Stomach smooth muscle (tissue), 2 donors: ENCODE measurements around the gene CADM2.

Experiments
- H3K27ac ChIP-seq: one replicate; pipeline ENCODE4 v1.7.0; 2013; ENCODE audit warnings: mild to moderate bottlenecking, low read length, inconsistent platforms
- H3K27me3 ChIP-seq, 2 donors: one replicate each; pipeline ENCODE4 v1.7.0; 2013; ENCODE audit warnings: low read length in 2 of 2; ENCODE audit not compliant: insufficient read depth in 2 of 2, control insufficient read depth in 1 of 2
- H3K36me3 ChIP-seq, 2 donors: one replicate each; pipeline ENCODE4 v1.7.0; 2013; ENCODE audit warnings: low read length in 2 of 2; ENCODE audit not compliant: control insufficient read depth in 2 of 2, insufficient read depth in 2 of 2
- H3K4me1 ChIP-seq: one replicate; pipeline ENCODE4 v1.7.0; 2013; ENCODE audit warnings: low read length; ENCODE audit not compliant: control insufficient read depth, insufficient read depth
- H3K4me3 ChIP-seq, 2 donors: one replicate each; pipeline ENCODE4 v1.7.0; 2013; ENCODE audit warnings: low read length in 2 of 2
- H3K9ac ChIP-seq, 2 donors: one replicate each; pipeline ENCODE4 v1.7.0; 2013; ENCODE audit warnings: low read length in 2 of 2, mild to moderate bottlenecking in 1 of 2
- H3K9me3 ChIP-seq, 2 donors: one replicate each; pipeline ENCODE4 v1.7.0; 2013; ENCODE audit warnings: low read length in 2 of 2; ENCODE audit not compliant: control insufficient read depth in 2 of 2
- donor health status: healthy.
- donor health status: Pancreatic carcinoma.

Gene CADM2

DNA sequence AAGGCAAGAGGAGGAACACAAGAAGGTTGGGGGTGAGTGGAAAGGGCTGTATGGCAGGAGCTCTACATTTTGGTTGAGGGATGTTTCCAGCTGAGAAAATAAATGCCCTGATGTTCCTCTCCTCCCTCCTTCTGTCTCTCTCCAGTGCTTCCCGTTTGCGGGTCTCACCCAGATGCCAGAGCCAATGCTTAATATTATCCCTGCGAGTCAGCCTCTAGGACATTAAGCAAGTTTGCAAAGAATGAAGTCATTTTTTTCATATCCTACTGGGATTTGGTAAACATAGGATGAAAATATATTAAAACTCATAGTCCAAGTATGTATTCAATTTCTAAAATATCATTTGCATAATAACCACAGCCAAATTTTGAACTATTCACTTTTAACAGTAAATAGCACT lies 295.9 kb downstream of the CADM2 start:
- Histone ChIP-seq H3K36me3 (no peaks in the 10 kb centered on the region), H3K4me3 (no peak overlapping the region), H3K4me1 (no peaks in the 10 kb centered on the region), H3K9ac (no peak overlapping the region), H3K9me3 (no peaks in the 10 kb centered on the region), H3K27ac (no peak overlapping the region), H3K27me3 (no peaks in the 10 kb centered on the region)

DNA sequence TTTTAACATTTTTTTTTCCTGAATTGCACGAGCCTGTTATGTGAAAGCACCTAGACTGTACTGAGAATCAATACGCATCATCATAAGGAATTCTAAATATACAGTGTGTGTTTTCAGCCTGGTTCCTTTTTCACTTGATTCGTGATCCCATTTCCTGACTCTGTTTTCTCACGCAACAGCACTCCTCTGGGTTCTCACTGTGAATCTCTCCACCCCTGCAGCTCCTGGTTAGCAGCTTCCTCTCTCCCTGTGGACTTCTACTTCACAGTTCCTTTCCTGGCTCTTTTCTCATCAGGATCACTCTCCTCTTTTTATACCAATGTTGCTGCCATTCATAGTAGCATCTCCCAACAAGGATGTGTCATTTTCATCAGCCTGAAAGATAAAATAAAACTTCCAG lies 297.2 kb downstream of the CADM2 start:
- Histone ChIP-seq H3K27ac (no peak overlapping the region), H3K4me1 (no peaks in the 10 kb centered on the region), H3K4me3 (no peak overlapping the region), H3K9ac (no peak overlapping the region), H3K36me3 (no peaks in the 10 kb centered on the region), H3K27me3 (no peaks in the 10 kb centered on the region), H3K9me3 (no peaks in the 10 kb centered on the region)

DNA sequence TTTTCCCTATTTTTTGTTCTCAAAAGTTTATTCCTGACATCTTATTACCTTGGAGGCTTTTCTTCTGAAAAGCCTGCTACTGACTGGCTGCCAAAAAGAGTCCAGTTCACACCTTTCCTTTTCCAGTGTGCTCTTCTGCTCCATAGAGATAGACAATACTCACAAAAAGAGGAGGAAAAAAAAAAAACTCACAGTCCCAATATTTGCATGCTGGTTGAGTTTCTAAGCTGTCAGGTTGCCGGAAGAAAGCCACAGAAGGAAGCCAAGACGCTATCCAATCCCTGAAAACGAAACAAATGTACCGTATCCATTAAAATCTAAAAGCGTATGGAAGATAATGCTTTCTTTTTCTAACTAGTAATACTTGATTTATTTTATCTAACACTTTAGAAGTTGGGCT lies 299.5 kb downstream of the CADM2 start:
- no peak overlapping the region for H3K27ac ChIP-seq
- no peaks in the 10 kb centered on the region for H3K36me3 ChIP-seq
- no peaks in the 10 kb centered on the region for H3K9me3 ChIP-seq
- H3K4me1 ChIP-seq: no peaks in the 10 kb centered on the region
- H3K9ac ChIP-seq: no peak overlapping the region
- H3K27me3 ChIP-seq: no peaks in the 10 kb centered on the region
- no peak overlapping the region for H3K4me3 ChIP-seq

DNA sequence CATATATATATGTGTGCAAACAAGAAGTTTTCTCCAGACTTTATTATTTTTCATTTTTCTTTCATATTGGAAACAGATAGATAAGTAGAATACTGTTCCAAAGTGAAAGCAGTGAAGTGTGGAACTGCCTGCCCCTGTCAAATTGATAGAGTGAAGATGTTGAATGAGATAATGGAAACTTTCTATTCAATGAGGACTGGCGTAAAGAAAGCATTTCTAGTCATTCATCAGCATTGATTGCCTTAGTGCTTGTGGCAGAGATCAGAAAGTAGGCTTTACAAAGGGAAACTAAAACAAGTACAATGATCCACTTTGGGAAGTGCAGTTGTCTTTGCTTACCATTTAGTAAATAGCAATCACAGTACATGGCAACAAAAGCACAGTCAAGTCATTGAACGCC lies 300.0 kb downstream of the CADM2 start:
- no peak overlapping the region for H3K27ac ChIP-seq
- H3K36me3 ChIP-seq: no peaks in the 10 kb centered on the region
- no peak overlapping the region for H3K9ac ChIP-seq

DNA sequence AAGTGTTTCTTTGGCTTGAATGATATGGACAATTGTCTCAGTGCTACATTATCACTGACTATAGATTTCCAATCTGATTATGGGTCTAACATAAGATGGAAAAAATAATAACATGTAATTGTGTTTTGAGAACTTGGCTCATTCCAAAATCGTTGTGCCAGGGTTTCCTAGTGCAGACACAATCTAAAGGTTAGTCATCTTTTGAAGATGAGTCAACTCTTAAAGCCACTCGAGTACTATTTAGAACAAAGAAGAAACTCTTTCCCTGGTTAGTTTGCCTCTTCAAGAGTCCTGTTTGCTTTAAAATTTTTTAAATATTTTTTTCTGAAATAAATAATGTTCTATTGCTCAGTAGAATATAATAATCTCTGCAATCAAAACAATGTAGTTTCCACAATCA lies 301.0 kb downstream of the CADM2 start:
- Histone ChIP-seq H3K9ac (no peak overlapping the region), H3K4me3 (no peak overlapping the region), H3K9me3 (no peaks in the 10 kb centered on the region), H3K4me1 (no peaks in the 10 kb centered on the region), H3K27ac (no peak overlapping the region), H3K27me3 (no peaks in the 10 kb centered on the region), H3K36me3 (no peaks in the 10 kb centered on the region)

More for the DNA sequence above, 300.0 kb downstream of the CADM2 start:
- Histone ChIP-seq H3K4me1 (no peaks in the 10 kb centered on the region), H3K27me3 (no peaks in the 10 kb centered on the region), H3K4me3 (no peak overlapping the region), H3K9me3 (no peaks in the 10 kb centered on the region)

DNA sequence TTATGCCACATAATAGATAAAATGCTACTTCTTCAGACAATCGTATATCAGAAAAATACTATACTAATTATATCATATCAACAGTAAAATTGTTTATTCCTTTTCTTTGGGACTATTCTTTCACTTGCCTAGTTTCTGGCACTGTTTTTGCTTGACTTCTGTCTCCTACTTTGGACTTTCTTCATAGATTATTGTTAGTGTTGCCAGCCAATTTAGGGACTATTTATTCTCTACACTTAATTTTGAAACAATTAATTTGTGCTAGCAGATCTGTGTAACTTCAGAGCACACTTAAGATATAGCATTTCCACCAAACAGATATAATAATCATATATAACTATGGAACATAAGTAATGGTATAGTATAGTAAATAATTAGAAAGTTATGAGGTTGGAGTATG lies 305.6 kb downstream of the CADM2 start:
- H3K9me3 ChIP-seq: no peaks in the 10 kb centered on the region
- no peak overlapping the region for H3K9ac ChIP-seq
- H3K27me3 ChIP-seq: no peaks in the 10 kb centered on the region
- H3K4me3 ChIP-seq: no peak overlapping the region
- no peak overlapping the region for H3K27ac ChIP-seq
- no peaks in the 10 kb centered on the region for H3K4me1 ChIP-seq
- no peaks in the 10 kb centered on the region for H3K36me3 ChIP-seq

DNA sequence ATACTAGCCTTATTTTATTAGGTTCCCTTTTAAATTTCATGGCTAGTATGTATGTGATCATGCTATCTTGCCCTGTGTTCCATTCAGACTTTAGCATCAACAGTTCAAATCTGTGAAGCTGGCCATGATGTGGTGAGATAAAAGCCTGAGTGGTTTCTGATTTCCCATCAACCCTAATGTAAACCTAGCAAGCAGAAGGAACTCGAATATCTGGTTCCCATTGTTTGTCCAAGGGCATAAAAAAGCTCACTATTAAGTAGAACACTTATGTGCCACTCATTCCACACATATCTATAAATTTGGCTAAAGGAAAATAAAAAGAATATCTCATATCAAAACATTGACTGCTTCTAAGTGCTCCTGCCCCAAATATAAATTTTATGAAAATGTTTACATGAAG lies 311.7 kb downstream of the CADM2 start:
- H3K9ac ChIP-seq: no peak overlapping the region
- no peaks in the 10 kb centered on the region for H3K4me1 ChIP-seq
- no peaks in the 10 kb centered on the region for H3K27me3 ChIP-seq
- H3K4me3 ChIP-seq: no peak overlapping the region
- H3K36me3 ChIP-seq: no peaks in the 10 kb centered on the region
- H3K27ac ChIP-seq: no peak overlapping the region
- H3K9me3 ChIP-seq: no peaks in the 10 kb centered on the region

DNA sequence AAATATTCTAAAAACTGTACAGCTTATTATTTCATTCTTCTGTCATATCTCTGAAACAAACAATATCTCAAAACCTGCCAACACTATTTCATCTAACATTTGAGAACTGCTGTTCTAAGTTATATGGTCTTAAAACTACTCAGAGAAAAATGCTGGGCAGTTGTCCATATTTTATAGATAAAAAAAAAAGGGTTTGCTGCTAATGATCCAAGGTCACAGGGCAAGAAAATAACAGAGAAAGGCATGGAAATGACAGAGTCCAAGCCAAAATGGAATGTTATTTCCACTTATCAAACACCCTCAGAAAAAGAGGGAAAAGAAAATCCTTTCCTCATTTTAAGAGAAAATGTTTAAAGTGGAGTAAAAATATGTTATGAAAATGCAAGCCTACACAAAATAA lies 313.1 kb downstream of the CADM2 start:
- Histone ChIP-seq H3K27me3 (no peaks in the 10 kb centered on the region), H3K27ac (no peak overlapping the region), H3K9me3 (no peaks in the 10 kb centered on the region), H3K4me1 (no peaks in the 10 kb centered on the region), H3K9ac (no peak overlapping the region), H3K4me3 (no peak overlapping the region), H3K36me3 (no peaks in the 10 kb centered on the region)

DNA sequence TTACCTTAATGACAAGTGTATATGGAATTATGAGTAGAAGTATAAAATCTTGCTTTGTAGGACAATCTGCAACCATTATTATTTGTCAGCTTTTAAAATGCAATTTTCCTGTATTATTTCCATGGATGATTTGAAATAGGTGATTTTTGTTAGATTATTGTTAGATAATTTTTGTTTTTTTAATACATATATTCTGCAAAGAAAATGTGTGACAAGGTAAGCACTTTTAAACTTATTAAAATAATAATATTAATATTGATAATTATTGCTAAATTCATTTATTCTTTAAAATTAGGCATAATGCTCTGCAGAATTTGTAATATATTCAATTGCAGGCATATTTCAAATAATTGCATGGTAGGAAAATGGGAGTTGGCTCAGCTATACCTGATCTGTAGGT lies 329.5 kb downstream of the CADM2 start:
- H3K9ac ChIP-seq: no peak overlapping the region

DNA sequence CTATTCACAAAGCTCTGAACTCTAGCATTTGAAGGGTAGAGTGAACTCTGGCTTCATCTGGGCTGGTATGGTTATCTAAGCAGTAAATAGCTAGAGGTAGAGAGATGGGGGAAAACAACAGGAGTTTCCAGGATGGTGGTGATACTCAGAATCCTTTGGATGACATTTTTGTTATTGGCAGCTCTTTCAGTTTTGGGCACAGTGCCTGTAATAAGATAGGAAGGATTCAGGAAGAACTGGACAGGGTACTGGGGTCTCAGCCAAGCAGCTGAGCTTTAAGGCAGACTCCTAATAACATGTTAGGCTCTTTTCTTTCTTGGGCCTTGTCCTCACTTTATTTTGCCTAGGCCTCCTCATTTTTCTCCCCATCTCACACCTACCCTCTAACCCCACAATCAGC lies 338.5 kb downstream of the CADM2 start:
- Histone ChIP-seq H3K27ac (no peak overlapping the region), H3K9me3 (no peaks in the 10 kb centered on the region)

More for the DNA sequence above, 329.5 kb downstream of the CADM2 start:
- H3K4me3 ChIP-seq: no peak overlapping the region
- H3K36me3 ChIP-seq: no peaks in the 10 kb centered on the region
- H3K27ac ChIP-seq: no peak overlapping the region
- no peaks in the 10 kb centered on the region for H3K27me3 ChIP-seq
- no peaks in the 10 kb centered on the region for H3K9me3 ChIP-seq
- no peaks in the 10 kb centered on the region for H3K4me1 ChIP-seq

DNA sequence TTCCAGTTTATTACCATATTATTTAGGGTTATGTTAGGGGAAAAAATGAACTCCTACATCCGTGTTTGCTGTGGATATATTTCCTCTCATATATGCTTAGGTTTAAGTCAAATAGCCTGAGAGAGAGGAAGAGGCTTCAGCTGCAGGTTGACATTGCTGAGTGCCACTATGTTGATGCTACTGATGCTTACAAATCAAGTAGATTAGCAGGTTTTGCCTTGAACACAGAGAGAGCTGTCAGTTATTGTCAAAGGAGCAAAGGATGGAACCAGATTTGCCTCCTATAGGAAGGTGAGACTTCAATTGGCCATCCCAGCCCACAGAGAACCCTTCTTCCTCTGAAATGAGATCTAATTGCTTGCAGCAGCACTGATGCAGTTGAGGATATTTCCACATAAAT lies 339.2 kb downstream of the CADM2 start:
- Histone ChIP-seq H3K27me3 (no peaks in the 10 kb centered on the region), H3K36me3 (no peaks in the 10 kb centered on the region), H3K4me3 (no peak overlapping the region), H3K4me1 (no peaks in the 10 kb centered on the region), H3K9ac (no peak overlapping the region), H3K27ac (no peak overlapping the region), H3K9me3 (no peaks in the 10 kb centered on the region)

More for the DNA sequence above, 338.5 kb downstream of the CADM2 start:
- Histone ChIP-seq H3K4me3 (no peak overlapping the region), H3K36me3 (no peaks in the 10 kb centered on the region), H3K4me1 (no peaks in the 10 kb centered on the region), H3K9ac (no peak overlapping the region), H3K27me3 (no peaks in the 10 kb centered on the region)

DNA sequence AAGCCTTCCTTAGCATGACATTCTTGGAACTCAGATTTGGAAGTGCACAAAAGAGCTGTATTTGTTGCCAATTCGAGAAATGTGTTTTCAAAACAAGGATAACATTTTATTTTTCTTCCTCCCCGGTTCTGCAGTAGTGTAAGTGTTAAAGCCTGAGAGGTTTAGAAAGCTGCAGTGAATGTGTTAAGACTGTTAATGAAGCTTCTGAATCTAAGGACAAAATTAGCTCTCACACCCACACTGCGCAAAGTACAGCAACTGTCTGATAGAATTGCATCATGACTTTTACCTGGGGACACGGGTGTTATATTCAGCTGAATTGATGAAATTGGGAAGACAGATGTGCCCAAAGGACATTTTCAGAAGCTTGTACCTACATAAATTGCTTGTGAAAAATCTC lies 344.4 kb downstream of the CADM2 start:
- no peak overlapping the region for H3K9ac ChIP-seq
- no peaks in the 10 kb centered on the region for H3K36me3 ChIP-seq
- H3K9me3 ChIP-seq: no peaks in the 10 kb centered on the region
- H3K4me1 ChIP-seq: no peaks in the 10 kb centered on the region
- no peak overlapping the region for H3K4me3 ChIP-seq
- no peak overlapping the region for H3K27ac ChIP-seq
- H3K27me3 ChIP-seq: no peaks in the 10 kb centered on the region
